Measurements from ENCODE around the gene DOC2B. TPM values are rescaled to one million over a fixed set of nuclear protein-coding genes. Genes with fewer than 3 reads are reported as not detected.
"Not testable (repeated sequence)": the region's sequence is repeated elsewhere in the genome, so short reads cannot be mapped to it uniquely, and the experiment has no call there.

Gene DOC2B
- total RNA-seq, 1 donor from 2014 or later = 0.03 TPM

- no peak for DNase-seq (ENCODE audit: low read depth)
Measured at GRCh38 chr17:146983-147761, 34.3 kb downstream of the DOC2B start.

- no peak for DNase-seq (ENCODE audit: low read depth)
Measured at GRCh38 chr17:146546-146945, 34.9 kb downstream of the DOC2B start.

- no peak for DNase-seq (ENCODE audit: low read depth)
Measured at GRCh38 chr17:145671-146541, 35.5 kb downstream of the DOC2B start.

- DNase-seq (ENCODE audit: low read depth) = no peak
Measured at GRCh38 chr17:144936-145670, 36.3 kb downstream of the DOC2B start.

GRCh38 chr17:143785-144281 is 37.6 kb downstream of the DOC2B start:
- DNase-seq (ENCODE audit: low read depth) = peak; percentile 58

GRCh38 chr17:142876-143784 is 38.3 kb downstream of the DOC2B start:
- no peak for DNase-seq (ENCODE audit: low read depth)

GRCh38 chr17:142102-142661 is 39.3 kb downstream of the DOC2B start:
- no peak for DNase-seq (ENCODE audit: low read depth)

GRCh38 chr17:139401-140205 is 41.8 kb downstream of the DOC2B start:
- not testable (repeated sequence) for DNase-seq (ENCODE audit: low read depth)

- not testable (repeated sequence) for DNase-seq (ENCODE audit: low read depth)
Measured at GRCh38 chr17:137166-137807, 44.2 kb downstream of the DOC2B start, which contains the start of gene SCGB1C2. SCGB1C2 (plus strand) TSS chr17:137569; CDS start chr17:137591, 22 bp downstream.

GRCh38 chr17:136531-136930 is 44.9 kb downstream of the DOC2B start:
- DNase-seq (ENCODE audit: low read depth) = not testable (repeated sequence)

- not testable (repeated sequence) for DNase-seq (ENCODE audit: low read depth)
Measured at GRCh38 chr17:135895-136294, 45.6 kb downstream of the DOC2B start.

GRCh38 chr17:135022-135421 is 46.4 kb downstream of the DOC2B start:
- DNase-seq (ENCODE audit: low read depth) = not testable (repeated sequence)

- not testable (repeated sequence) for DNase-seq (ENCODE audit: low read depth)
Measured at GRCh38 chr17:134332-134785, 47.1 kb downstream of the DOC2B start.

GRCh38 chr17:133932-134331 is 47.5 kb downstream of the DOC2B start:
- DNase-seq (ENCODE audit: low read depth) = not testable (repeated sequence)

- DNase-seq (ENCODE audit: low read depth) = not testable (repeated sequence)
Measured at GRCh38 chr17:118339-118917, 63.0 kb downstream of the DOC2B start.

GRCh38 chr17:113111-113510 is 68.3 kb downstream of the DOC2B start:
- DNase-seq (ENCODE audit: low read depth) = not testable (repeated sequence)
